Measurements from ENCODE around the gene RASSF3. TPM values are rescaled to one million over a fixed set of nuclear protein-coding genes. Genes with fewer than 3 reads are reported as not detected.

Gene RASSF3
- polyA plus RNA-seq, 1 donor from 2014 or later = 0.06 TPM

DNA sequence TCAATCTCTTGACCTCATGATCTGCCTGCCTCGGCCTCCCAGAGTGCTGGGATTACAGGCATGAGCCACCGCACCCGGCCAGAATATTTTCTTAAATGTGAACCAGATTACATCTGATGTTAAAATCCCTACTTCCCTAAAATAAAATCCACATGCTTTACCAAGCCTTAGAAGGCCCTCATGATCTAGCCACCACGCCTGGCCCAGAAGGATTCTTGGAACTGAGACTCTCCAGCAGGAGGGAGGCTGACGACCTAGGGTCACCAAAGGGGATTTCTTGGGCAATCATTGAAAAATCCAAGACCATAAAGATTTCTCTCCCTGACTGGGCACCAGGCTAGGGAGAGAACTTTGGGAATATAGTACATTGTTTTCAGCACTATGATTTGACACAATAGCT, 25.2 kb upstream of the RASSF3 start:
- no peak overlapping the region for H2AFZ ChIP-seq (ENCODE audit: low read depth, low read length)
- no peaks in the 10 kb centered on the region for H3K9me2 ChIP-seq (ENCODE audit: insufficient read depth, low read length)
- H3K27ac ChIP-seq (ENCODE audit: low read length) = no peak overlapping the region
- no peak overlapping the region for H3K4me3 ChIP-seq (ENCODE audit: low read length)
- no peak overlapping the region for H3K9ac ChIP-seq (ENCODE audit: low read length)
- no peaks in the 10 kb centered on the region for H3K9me3 ChIP-seq (ENCODE audit: low read length)
- H3F3A ChIP-seq (ENCODE audit: insufficient read depth, low read length, poor library complexity, severe bottlenecking) = no peaks in the 10 kb centered on the region
- TF ChIP-seq EZH2 (IDR thresholded peaks at IDR 0.05; ENCODE audit: borderline replicate concordance, insufficient read depth, low read length, poor library complexity, severe bottlenecking) = no peak
- H3K27me3 ChIP-seq (ENCODE audit: insufficient read depth, low read depth, low read length) = no peaks in the 10 kb centered on the region
- no peaks in the 10 kb centered on the region for H3K36me3 ChIP-seq (ENCODE audit: insufficient read depth, low read length)
- H3K4me2 ChIP-seq (ENCODE audit: low read length) = no peak overlapping the region
- H4K20me1 ChIP-seq (ENCODE audit: insufficient read depth) = no peaks in the 10 kb centered on the region
- no peaks in the 10 kb centered on the region for H3K79me2 ChIP-seq (replicated peaks; ENCODE audit: insufficient read depth, low read length)

- Histone ChIP-seq H3K27me3 (ENCODE audit: insufficient read depth, low read depth, low read length) (no peaks in the 10 kb centered on the region), H3K9me3 (ENCODE audit: low read length) (no peaks in the 10 kb centered on the region), H3F3A (ENCODE audit: insufficient read depth, low read length, poor library complexity, severe bottlenecking) (no peaks in the 10 kb centered on the region), H3K79me2 (replicated peaks; ENCODE audit: insufficient read depth, low read length) (no peaks in the 10 kb centered on the region), H3K27ac (ENCODE audit: low read length) (no peak overlapping the region), H3K4me2 (ENCODE audit: low read length) (no peak overlapping the region), H3K9me2 (ENCODE audit: insufficient read depth, low read length) (no peaks in the 10 kb centered on the region), H2AFZ (ENCODE audit: low read depth, low read length) (no peak overlapping the region), H3K4me3 (ENCODE audit: low read length) (no peak overlapping the region), H4K20me1 (ENCODE audit: insufficient read depth) (no peaks in the 10 kb centered on the region), H3K9ac (ENCODE audit: low read length) (no peak overlapping the region), H3K36me3 (ENCODE audit: insufficient read depth, low read length) (no peaks in the 10 kb centered on the region)
- TF ChIP-seq EZH2 (IDR thresholded peaks at IDR 0.05; ENCODE audit: borderline replicate concordance, insufficient read depth, low read length, poor library complexity, severe bottlenecking) = no peak
- no peak for TF ChIP-seq TAF1 (IDR thresholded peaks at IDR 0.05; ENCODE audit: low read depth)
- no peak for TF ChIP-seq RAD21 (conservative IDR thresholded peaks at IDR 0.05)
- no peak for TF ChIP-seq REST (IDR thresholded peaks at IDR 0.05; ENCODE audit: borderline replicate concordance)
Observed at GRCh38 chr12:64587447-64587846, 22.8 kb upstream of the RASSF3 start.

DNA sequence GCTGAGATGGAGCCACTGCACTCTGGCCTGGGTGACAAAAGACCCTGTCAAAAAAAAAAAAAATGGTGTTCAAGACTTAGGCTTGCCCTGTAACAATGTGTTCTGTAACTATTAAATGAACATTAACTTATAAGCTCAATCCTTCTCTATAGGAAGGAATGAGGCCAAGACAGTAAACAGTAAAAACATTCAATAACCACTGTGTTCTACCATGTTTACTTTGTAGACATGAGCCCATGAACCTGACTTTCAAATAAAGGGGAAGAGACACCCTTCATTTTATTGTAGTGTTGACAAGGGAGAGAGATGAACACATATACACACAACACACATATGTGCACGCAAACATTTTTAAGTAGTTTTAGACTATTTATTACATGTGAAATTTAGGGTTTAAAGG, 20.1 kb upstream of the RASSF3 start:
- Histone ChIP-seq H3K79me2 (replicated peaks; ENCODE audit: insufficient read depth, low read length) (no peaks in the 10 kb centered on the region), H3K27ac (ENCODE audit: low read length) (no peak overlapping the region), H3K9me3 (ENCODE audit: low read length) (no peaks in the 10 kb centered on the region), H3F3A (ENCODE audit: insufficient read depth, low read length, poor library complexity, severe bottlenecking) (no peaks in the 10 kb centered on the region), H3K9ac (ENCODE audit: low read length) (no peak overlapping the region), H2AFZ (ENCODE audit: low read depth, low read length) (no peak overlapping the region), H3K4me2 (ENCODE audit: low read length) (no peak overlapping the region), H3K9me2 (ENCODE audit: insufficient read depth, low read length) (no peaks in the 10 kb centered on the region), H3K27me3 (ENCODE audit: insufficient read depth, low read depth, low read length) (no peaks in the 10 kb centered on the region), H4K20me1 (ENCODE audit: insufficient read depth) (no peaks in the 10 kb centered on the region), H3K36me3 (ENCODE audit: insufficient read depth, low read length) (no peaks in the 10 kb centered on the region), H3K4me3 (ENCODE audit: low read length) (no peak overlapping the region)
- TF ChIP-seq EP300 (conservative IDR thresholded peaks at IDR 0.05; ENCODE audit: poor library complexity, severe bottlenecking) = no peak
- TF ChIP-seq POLR2AphosphoS5 (IDR thresholded peaks at IDR 0.05) = no peak
- no peak for TF ChIP-seq RAD21 (conservative IDR thresholded peaks at IDR 0.05)
- no peak for TF ChIP-seq SMC3 (conservative IDR thresholded peaks at IDR 0.05; ENCODE audit: poor library complexity)
- TF ChIP-seq TAF1 (IDR thresholded peaks at IDR 0.05; ENCODE audit: low read depth) = no peak

Measured in neural cell (in vitro differentiated cells).